GM21723 (cell line): ENCODE results near the gene SCYL3.
"Not testable (repeated sequence)": the region's sequence is repeated elsewhere in the genome, so short reads cannot be mapped to it uniquely, and the experiment has no call there.

Experiments
- ATAC-seq: cut with Tn5 transposase; IDR thresholded peaks from one replicate; pipeline ENCODE4 v1.9.1; 2021; ENCODE audit warnings: mild to moderate bottlenecking, moderate library complexity; ENCODE audit not compliant: unreplicated experiment

SCYL3 gene

GRCh38 chr1:169873582-169874199, 20.0 kb downstream of the SCYL3 start:
- no peak for ATAC-seq

DNA sequence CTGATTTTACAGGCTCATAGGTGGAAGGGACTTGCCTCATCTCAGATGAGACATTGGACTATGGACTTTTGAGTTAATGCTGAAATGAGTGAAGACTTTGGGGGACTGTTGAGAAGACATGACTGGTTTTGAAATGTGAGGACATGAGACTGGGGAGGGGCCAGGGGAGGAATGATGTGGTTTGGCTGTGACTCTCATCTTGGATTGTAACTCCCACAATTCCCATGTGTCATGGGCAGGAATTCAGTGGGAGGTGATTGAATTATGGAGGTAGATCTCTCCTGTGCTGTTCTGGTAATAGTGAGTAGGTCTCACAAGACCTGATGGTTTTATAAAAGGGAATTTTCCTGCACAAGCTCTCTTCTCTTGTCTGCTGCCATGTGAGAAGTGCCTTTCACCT, 20.8 kb downstream of the SCYL3 start:
- no peak for ATAC-seq

DNA sequence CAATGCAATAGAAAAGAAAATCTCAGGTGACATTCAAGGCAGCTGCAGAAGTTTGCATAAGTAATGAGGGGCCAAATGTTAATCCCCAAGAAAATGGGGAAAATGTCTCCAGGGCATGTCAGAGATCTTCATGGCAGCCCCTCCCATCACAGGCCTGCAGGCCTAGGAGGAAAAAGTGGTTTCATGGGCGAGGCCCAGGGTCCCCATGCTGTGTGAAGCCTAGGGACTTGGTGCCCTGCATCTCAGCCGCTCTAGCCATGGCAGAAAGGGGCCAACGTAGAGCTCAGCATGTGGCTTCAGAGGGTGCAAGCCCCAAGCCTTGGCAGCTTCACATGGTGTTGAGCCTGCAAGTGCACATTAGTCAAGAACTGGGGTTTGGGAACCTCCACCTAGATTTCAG, 21.7 kb downstream of the SCYL3 start:
- ATAC-seq: not testable (repeated sequence)

- no peak for ATAC-seq
Measured at GRCh38 chr1:169869426-169869825, 24.3 kb downstream of the SCYL3 start.

GRCh38 chr1:169868978-169869377, 24.7 kb downstream of the SCYL3 start:
- no peak for ATAC-seq

GRCh38 chr1:169867012-169867675, 26.6 kb downstream of the SCYL3 start:
- no peak for ATAC-seq

GRCh38 chr1:169866577-169866976, 27.1 kb downstream of the SCYL3 start:
- no peak for ATAC-seq

DNA sequence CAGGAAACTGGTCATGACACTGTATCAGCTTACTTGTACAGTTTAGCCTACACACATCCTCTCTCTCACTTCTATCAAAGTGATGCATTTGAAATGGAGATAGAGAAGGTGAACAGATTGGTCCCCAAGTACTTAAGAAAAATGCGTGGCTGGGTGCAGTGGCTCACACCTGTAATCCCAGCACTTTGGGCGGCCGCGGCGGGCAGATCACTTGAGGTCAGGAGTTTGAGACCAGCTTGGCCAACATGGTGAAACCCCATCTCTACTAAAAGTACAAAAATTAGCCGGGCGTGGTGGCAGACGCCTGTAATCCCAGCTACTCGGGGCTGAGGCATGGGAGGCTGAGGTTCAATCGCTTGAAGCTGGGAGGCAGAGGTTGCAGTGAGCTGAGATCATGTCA, 29.2 kb downstream of the SCYL3 start:
- not testable (repeated sequence) for ATAC-seq

DNA sequence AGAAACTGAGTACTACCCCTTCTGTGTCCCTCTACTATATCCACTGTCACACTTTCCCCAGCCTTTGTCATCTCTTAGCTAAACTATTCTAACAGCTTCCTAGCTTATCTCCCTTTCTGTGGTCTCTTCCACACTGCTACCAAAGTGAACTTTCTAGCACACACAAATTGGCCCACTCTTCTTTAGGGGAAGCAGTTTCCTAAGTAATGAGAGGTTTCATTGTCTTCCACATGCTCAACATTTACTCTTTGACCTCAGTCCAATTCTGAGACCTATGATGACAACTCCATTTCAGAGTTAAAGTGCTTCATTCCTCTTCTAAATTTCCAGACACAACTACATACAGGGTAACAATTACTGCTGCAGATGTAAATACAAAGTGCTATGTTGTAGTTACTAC, 32.9 kb downstream of the SCYL3 start:
- no peak for ATAC-seq

- no peak for ATAC-seq
Measured at GRCh38 chr1:169860187-169860586, 33.5 kb downstream of the SCYL3 start.

- no peak for ATAC-seq
Measured at GRCh38 chr1:169859001-169859400, 34.7 kb downstream of the SCYL3 start.

DNA sequence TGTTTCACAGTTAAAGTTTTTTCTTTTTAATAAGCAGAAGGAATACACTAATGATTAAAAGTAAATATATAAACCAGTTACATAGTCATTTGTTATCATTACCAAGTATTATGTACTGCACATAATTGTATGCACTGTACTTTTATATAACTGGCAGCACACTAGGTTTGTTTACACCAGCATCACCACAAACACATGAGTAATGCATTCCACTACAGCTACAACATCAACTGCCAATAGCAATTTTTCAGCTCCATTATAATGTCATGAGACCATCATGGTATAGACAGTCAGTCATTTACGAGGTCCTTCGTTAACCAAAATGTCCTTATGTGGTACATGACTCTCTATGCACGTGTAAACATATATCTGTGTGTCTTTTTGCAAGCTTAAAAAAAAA, 35.2 kb downstream of the SCYL3 start:
- ATAC-seq: no peak

- no peak for ATAC-seq
Measured at GRCh38 chr1:169853341-169853740, 40.4 kb downstream of the SCYL3 start.

DNA sequence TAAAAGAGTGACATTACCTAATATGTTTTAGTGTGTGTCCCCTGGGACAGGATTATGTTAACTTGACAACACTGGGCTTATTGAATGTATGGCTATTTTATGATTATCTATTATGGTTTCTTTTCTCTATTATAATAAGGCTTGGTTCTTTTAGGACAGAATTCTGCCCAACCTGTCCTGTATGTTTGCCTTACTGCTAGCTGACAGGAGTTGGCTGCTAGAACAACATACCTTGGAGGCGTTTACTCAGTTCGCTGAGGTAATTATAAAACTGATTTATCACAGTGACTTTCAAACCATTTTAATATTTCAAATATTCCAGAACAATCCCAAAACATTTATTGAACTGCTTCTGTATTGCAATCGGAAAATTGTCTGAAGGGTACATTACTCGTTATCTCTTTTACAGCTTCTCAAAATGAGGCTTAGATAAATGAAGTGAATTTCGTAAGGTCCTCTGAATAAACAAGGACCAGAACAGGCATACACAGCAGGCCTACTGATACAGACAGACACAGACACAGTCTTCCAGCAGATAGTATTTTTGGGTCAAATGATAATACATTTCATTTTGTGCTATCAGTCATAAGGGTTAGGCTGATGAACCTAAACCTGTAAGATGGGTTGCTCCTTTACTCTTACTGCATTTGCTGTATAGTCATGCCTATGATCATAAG, 44.2 kb downstream of the SCYL3 start:
- no peak for ATAC-seq

DNA sequence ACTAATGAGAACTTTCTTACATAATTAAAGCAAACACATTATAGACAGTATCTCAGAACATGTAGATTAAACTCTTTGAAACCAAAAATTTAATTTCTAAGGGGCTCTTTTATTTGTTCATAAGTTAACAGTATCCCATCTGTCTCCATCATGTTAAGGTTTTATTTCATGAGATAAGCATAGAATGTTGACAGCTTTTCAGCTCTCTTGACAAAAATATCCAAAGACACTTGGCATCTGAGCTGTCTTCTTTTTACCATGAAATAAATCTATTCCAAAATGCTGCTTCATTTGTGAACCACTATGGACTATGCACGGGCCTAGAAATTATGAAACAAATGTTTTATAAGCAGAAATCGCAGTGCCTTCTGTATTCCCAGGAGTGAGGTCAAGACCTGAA, 45.2 kb downstream of the SCYL3 start:
- no peak for ATAC-seq

DNA sequence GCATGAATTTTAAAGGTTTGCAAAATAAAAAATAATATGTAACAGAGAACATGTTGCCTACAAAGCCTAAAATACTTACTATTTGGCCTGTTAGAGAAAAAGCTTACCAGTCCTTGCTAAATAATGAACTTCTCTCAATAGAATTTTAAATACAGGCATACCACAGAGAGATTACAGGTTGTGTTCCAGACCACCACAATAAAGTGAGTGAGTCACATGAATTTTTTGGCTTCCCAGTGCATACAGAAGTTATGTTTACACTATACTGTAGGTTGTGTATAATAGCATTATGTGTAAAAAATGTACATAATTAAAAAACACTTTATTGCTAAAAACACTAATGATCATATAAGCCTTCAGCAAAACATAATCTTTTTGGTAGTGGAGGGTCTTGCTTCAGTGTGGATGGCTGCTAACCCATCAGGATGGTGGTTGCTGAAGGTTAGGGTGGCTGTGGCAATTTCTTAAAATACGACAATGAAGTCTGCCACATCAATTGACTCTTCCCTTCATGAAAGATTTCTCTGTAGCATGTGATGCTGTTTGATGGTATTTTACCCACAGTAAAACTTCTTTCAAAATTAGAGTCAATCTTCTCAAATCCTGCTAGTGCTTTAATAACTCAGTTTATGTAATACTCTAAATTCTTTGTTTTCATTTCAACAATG, 48.6 kb downstream of the SCYL3 start:
- ATAC-seq: no peak

DNA sequence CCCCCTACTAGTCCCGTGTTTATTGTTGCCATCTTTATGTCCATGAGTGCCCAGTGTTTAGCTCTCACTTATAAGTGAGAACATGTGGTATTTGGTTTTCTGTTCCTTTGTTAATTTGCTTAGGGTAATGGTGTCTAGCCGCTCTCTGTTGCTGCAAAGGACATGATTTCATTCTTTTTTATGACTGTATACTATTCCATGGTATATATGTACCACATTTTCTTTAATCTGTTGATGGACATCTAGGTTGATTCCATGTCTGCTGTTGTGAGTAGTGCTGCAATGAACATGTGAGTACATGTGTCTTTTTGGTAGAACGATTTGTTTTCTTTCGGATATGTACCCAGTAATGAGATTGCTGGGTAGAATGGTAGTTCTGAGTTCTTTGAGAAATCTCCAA, 54.8 kb downstream of the SCYL3 start:
- no peak for ATAC-seq

DNA sequence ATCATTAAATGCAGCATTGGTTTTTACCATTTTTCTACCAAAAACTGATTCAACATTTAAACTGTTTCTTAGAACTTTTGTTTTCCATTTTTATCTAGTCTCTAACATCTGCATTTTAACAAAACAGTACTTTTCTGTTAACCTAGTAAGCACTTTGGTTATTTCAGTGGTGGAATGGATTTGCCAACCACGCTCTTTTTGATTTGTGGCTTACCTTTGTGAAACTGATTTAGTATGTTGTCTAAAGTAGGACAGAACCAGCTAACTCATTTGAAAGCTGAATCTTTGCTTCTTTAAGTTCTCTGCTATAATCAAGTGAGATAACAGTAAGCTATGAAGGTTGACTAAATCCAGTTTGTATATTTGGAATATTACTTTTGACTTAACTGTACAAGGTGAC, 57.5 kb downstream of the SCYL3 start:
- ATAC-seq: no peak

- ATAC-seq: no peak
Measured at GRCh38 chr1:169835647-169836046, 58.0 kb downstream of the SCYL3 start.

DNA sequence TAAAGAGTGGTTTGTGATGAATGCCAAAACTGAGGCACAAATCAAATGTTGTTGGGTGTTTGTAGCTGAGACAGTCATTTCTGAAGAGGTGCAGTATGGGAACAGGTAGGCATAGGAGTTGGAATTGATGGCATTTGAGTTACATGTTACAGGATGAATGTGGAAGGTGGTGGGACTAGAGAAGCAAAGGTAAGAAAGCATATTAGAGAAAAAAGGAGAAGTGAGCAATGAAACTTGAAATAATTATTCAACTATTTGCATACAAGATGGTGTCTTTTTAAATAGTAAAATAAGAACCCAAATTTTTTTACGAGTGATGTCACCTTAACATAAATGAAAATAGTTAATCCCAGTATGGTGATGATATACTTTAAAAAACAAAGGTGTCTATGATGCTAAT, 58.8 kb downstream of the SCYL3 start:
- no peak for ATAC-seq

DNA sequence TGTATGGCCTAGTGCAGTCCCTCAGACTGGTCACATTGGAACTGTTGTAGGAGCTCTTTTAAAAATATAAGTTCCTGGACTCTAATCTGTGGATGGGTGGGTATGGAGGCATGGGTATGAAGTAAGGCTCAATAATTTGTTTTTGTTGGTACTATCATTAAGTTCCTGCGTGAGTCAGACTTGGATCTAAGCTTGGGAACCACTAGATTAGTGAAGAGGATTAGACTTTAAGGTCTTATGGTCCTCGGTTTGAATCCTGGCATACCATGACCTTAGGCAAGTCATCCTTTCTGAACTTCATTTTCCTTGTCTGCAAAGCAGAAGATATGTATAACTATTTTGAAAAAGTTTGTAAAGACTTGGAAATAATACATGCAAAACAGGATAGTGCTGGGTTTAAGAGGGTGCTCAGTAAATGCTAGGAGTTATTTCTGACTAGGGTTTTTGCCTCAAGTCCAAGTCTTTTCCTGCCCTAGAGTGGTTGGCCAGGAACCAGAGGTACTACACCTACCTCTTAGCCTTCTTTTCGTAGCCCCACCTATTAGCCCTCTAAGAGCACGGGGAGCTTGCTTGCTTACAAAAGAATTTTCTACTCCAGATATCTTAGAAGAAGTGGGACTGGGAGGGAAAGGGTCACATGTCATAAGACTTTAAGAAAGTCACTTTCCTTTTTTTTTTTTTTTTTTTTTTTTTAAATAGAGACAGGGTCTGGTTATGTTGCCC, 60.4 kb downstream of the SCYL3 start:
- ATAC-seq: no peak
